ENCODE data around the gene NRG2.

NRG2 gene

DNA sequence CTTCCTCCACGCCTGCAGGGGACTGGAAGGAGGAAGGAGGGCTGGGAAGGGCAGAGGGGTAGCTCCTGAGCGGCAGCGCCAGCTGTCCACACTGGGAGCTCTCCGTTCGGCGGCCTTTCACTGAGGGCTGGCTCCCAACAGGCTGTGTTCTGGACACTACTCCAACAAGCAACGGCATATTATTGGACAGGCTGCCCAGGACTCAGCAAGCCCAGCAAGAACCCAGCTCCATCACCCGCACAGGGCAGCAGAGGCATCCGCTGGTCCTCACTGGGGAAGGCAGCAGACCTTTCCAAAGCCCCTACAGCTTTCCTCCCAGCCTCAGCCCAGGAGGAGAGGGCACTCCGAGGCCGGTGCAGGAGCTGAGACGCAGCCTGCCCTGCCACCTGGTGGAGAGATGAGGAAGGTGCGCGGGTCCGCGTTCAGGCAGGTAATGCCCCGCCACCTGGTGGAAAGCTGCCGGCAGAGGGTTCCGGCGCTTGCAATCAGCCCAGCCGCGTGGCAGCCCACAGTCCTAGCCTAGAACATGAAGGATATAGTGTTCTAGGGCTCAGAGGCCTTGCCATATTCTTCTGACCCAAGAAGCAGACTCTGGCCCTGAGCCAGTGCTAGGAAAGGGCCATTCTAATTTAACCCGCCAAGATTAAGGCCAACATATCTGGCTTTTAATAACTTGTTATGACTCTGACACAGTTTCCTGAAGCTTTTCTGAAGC, 74.4 kb downstream of the NRG2 start:
- DNase-seq (ENCODE audit: low read depth) = no peak

DNA sequence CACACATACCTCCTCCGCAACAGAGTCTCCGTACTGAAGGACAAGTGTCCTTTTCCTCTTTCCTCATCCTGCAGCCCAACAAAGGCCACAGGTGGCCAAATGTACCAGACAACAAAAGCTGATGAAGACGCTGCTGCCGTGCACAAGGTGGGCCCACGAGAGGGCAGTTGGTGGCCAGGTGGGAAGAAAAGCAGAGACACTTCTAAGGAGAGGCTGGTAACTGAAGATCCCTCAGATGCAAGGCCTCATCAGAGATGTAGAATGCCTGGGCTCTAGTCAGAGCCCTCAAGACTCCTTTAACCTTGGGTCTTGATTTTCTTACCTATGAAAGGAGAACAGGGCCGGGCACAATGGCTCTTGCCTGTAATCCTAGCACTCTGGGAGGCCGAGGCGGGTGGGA, 75.7 kb downstream of the NRG2 start:
- no peak for DNase-seq (ENCODE audit: low read depth)

DNA sequence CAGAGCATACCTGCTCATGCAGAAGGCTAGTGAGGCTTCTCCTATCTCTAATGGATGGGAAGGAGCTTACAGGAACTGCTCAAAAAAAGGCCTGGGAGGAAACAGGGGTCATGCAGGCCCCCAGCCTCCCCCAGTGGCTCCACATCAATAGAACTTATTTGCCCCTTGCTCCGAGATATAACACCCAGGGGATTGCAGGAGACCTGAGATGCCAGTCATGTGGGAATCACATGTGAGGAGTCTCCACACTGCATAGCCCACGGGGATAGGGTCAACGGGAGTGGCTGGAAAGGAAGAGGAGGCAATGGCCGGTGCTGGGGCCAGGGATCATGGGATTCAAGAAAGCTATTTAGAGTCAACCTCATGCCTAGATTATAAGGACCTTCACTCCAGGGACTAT, 76.2 kb downstream of the NRG2 start:
- DNase-seq (ENCODE audit: low read depth) = no peak

DNA sequence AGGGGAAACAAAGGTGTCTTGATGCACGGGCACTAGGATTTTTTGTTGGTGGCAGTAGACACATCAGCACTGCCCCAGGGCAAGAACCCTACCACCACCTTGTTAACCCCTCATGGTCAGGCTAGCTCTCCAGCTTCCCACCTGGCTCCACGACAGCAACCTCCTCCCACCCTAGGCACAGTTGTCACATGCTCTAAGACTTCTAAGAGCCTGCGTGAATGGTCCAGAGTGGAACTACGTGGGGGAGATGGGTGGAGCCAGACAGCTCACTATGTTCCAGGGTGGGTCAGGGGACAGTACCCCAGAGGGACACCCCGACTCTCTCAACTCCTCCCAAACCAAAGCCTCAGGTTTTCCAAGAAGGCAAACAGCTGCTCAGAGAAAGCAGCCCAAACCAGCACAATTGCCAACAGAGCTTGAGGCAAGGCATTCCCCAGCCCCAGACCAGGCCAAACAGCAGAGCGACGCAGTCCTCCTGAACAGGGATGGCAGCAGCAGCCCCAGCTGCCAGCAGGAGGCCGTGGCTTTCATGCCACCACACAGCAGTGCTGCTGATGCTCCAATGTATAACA, 78.0 kb downstream of the NRG2 start:
- no peak for DNase-seq (ENCODE audit: low read depth)

DNA sequence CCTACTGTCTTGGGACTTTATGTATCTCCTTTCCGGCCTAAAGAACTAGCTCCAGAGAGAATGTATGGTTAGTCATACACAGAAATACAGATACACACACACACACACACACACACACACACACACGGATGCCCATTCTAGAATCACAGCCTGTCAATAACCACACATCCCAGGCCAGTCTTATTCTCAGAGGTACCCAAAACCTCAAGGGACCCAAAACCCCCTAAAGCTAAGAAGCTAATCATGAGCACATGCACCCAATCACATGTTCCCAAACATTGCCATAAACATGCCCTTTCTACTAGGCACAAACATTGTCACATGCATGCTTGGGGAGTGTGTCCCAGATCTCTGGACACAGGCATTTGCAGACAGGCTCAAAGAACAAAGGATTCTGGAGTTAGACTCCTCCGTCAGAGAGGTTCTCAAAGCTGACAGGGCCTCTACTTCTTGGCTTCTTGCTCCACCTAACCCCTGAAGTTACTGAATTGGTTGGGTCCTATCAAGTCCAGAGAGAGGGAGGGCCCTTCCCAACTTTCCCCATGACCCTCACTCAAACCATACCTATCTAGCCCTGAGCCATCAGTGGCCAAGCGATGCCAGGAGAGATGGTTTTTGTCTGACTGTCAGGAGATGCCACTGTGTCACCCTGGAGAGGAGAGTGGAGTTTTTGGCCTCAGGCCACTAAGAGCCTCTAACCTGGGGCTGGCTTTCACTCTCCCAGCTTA, 78.7 kb downstream of the NRG2 start:
- no peak for DNase-seq (ENCODE audit: low read depth)

DNA sequence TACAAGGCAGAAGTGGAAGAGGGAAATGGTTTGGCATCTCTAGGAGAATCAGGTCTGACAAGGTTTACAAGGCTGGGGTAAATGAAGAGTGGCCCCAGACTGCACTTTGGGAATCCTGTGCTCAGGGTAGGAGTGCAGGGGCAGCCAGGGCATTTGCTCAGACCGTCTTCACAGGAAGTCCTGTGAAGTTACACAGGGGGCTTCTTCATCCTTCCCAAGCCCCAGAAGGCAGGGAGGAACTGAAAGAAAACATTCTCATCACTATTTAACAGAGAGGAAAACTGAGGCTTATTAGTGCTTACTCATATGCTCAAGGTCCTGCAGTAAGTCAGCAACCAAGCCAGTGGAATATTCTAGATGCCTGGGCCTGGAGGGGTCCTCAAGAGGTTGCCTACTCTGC, 80.7 kb downstream of the NRG2 start:
- DNase-seq (ENCODE audit: low read depth) = no peak

DNA sequence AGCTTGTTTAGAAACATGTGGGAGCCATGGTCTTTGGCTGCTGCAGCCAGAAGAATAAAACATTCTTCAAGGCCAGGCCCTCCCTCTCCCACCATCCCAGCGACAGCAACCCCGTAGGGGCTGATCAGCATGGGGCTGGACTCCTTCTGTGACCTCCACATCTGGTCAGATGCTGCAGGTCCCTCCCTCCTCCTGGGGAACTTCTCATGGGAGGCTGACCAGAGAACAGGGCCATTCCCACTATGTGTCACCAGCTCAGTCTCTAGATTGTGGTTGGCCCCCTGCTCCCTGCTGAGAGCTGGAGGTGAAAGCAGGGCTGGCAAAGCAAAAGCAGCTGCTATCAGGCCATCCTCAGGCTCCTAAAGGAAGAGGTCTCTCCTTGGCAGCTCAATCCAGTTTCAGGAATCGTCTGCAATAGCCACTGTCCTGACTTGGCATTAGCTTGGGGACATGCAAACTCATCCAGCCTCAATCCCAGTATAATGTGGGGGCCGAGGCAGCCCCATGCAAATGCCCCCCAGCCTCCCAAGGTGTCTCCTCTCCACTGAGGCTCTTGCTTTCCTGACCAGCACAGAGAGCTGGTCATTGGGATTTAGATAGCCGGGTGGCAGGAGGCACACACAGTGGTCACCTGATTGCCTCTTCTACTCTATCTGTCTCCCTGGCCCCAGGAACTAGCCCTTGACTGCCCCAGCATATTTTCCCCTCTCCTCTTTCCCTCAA, 81.5 kb downstream of the NRG2 start:
- DNase-seq (ENCODE audit: low read depth) = no peak

DNA sequence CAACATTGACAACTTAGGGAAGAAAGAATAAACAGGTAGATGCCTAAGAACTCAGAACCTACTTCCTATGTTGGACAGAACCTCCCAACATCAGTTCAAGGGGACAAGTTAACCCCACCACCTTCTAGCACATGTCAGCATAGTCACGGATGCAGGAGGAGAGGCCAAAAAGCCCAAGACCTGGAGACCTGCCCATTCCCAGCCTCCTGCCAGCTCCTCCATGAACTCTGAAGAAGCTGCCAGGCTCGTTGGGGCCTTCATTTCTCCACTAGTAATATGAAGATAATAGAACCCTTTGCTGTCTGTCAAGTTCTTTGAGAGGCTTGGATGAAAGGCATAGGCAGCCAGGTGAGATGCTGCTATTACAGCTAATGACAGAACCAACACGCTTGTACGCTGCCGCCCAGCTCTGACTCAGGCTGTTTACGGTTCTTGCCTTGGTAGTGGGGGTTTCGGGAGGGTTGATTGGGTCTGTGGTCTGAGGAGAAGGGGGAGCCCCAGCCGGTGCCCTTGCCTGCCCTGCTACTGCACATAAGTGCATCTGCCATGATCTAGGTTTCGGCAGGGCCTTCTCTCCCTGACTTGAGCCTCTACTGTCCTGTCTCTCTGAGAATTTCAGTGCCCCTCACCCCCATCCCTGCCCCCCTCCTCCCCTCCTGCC, 82.2 kb downstream of the NRG2 start:
- DNase-seq (ENCODE audit: low read depth) = no peak

DNA sequence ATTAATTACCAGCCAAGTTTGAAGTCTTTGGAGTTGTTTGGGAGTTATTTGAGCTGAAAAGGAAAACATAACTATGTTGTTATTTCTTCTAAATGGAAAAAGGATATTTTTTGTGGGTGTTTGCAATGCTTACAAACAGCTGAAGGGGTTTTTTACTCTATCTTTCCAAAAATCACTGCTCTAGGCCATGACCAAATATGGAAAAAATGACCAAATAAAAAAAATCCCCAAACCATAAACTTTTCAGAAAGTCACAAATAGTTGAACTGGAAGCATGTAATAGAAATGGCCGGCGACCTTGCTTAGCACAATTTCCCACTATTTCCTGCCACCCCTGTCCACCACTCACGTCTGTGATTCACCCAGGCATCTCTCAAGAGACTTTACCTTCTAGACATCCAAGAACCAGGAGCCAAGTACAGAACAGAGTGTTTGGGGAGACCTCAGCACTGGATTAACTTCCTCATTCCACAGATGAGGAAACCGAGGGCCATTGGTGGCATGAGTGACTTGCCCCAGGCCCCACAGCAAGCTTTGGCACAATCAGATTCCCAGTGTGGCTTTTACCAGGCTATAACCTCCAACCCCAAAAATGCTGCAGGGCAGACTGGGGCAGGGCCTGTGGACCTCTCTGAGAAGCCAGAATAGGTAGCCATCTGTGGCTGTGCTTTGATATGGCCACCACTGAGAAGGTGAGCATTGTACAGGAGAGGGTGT, 84.5 kb downstream of the NRG2 start:
- no peak for DNase-seq (ENCODE audit: low read depth)

DNA sequence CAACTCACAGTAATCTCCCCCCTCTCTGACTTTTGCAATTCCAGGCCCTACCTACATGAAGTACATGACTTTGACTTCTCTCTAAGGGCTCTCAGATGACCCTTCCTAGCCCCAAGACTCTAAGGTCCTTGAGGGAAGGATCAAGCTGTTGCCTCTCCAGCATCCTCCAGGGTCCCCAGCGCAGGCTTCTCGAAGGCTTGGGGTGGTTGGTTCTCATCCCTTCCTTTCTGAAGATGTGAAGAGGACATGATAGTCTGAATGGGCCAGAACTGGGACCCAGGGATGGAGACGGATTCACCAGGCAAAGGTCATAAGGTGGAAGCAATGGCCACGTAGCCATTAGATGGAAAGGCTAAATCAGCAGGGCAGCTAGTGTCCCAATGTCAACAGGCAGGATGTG, 86.8 kb downstream of the NRG2 start:
- no peak for DNase-seq (ENCODE audit: low read depth)

DNA sequence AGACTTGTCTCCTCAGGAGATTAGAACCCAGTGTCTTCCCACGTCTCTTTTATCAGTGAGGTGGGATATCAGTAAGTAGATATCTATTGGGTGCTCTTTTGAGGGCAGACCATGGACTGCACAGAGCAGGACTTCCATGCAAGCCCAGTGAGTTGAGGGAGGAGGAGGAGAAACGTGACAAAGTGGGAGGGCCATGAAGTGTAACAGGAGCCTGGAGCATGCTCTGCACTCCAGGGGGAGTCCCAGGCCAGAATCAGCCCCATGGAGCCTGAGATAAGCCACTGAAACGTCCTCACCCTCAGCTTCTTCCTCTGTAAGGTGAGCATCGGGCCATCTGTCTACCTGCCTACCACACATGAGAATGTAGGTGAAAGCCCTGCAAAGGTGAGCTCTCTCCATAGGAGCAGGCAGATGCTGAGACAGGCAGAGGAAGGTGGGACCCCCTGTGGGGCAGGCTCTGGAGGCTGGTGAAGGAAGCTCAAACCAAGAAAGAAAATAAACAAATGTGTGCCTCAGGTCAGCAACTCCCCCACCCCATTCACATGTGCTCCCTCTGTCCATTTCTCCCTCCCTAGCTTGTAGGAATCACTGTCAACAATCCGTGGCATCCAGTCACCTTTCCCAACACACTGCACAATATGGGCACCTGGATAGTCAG, 87.4 kb downstream of the NRG2 start:
- DNase-seq (ENCODE audit: low read depth) = no peak

DNA sequence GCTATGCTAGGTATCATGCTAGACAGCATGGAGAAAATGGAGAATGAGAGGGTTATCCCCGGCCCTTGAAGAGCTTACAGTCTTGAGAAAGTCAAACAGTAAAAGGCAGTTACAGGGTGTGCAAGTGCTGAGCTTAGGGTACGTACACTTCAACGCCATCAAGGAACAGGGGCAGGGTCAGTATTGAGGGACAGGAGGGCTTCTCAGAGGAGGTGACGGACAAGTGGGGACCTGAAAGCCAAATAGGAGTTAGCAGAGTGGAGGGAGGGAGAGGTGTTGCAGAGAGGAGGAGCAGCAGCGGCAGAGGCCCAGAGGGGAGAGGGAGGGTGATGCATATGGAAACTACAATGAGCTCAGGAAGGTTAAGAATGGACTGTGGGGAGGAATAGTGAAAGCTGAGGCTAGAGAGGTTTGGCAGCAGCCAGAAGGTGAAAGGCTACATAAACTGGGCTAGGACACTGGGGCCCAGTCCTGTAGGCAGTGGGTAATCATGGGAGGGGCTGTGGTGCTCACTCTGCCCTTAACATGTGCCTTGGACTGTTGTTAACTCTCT, 88.0 kb downstream of the NRG2 start:
- no peak for DNase-seq (ENCODE audit: low read depth)

DNA sequence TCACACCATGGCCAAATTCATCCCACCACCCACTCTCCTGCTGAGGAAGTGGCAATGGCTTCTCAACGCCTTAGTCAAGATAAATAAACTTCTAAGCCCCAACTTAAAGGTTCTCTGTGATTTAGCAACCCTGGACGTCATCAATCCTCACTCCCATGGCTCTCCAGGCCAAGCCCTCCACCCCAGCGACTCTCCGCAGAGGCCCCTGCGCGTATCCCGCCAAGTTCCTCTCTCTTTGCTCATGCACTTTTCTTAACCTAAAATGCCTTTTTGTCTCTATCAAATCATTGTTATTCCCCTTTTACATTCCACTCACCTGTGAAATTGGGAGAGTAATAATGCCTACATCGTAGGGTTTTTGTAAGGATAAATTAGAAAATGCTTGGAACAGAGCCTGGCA, 88.6 kb downstream of the NRG2 start:
- no peak for DNase-seq (ENCODE audit: low read depth)

DNA sequence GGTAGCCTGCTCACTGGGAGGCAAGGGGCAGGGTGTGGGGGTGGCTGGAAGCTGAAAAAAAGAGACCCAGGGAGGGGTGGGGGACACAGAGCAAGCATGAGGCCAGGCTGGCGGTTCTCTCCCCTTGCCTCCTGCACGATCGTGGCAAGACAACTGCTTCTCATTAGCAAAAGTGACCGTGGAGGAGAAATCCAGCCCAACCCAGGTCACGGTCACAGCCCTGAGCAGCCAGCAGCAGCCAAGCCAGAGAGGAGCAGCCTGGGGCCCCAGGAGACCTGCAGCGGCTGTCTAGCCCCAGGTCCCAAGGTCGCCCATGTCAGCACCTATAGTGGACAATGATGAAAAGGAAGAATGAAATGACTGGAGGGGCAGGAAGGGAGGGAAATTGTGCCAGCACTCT, 89.1 kb downstream of the NRG2 start:
- no peak for DNase-seq (ENCODE audit: low read depth)

DNA sequence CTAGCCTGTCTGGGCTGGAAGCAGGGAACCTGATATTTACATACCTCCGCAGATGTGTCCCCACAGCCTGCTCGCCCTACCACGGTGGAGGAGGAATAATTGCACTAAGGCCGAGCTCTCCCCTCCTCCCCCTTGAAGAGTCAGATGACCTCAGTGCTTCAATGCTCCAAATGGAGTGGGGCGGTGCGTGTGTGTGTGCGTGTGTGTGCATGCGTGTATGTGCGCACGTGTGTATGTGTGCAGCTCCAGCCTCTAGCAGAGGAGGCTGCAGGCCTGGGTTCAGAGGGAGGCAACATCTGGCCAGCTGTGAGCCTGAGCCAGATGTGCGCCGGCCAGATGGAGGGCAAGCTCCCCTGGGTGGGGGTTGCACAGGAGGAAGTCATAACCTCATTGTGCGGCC, 90.5 kb downstream of the NRG2 start:
- no peak for DNase-seq (ENCODE audit: low read depth)

DNA sequence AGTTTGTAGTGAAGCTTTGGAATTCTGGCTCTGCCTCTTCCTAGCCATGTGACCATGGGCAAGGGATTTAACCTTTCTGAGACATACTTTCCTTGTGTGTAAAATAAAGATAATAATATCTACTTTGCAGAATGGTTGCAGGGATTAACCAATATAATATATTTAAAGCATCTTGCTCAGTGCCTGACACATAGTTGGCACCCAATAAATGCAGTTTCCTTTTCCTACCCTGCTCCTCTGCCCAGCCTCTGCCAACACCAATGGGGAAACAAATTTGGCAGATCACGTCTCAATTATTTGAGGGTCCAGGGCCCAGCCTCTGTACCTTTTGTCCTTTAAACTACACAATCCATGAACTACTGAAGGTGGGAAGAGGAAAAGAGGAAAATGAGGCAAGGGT, 91.1 kb downstream of the NRG2 start:
- no peak for DNase-seq (ENCODE audit: low read depth)

DNA sequence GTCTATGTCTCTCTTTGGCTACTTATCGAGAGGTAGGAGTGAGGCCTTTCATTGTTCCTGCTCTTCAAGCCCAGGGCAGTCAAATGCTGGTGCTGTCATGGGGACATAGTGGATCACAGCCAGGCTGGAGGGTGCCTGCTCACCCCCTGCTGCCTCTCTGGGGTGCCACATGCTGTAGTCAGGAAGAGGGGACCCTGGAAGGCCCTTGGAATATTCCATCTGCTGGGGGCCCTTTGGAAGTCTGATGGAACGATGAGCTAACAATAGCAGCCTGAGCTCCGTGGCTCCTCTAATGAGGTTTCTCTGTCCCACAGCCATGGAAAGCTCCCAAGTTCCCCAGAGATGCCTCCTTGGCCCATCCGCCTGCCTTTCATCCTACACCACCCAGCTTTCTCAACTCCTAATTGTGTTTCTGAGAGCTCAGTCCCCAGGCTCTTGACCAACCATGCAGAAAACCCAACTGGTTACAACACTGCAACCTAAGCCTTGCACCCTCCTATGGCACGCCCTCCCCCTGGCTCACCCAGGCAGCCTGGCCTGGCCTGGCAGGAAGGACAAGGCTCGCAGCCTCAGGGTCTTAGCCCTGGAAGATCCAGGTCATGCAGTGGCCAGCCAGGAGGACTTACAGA, 91.7 kb downstream of the NRG2 start:
- DNase-seq (ENCODE audit: low read depth) = no peak

DNA sequence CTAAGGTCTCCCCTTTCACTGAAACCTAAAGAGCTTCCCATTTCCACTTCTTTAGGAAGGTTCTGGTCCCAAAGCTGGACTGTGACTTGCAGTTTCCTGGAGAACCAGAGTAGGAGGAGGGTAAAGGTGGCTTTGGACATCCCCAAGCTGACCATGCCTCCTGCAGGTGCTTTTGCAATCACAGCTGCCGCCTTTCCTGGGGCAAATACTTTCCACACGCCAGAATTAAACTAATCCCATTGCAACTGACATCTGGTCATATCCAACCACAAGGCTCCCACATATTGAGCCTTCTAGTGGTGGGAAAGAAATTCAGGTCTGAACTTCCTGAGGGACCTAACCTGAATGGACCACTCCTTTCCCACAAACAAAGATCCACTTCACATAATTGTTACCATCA, 92.7 kb downstream of the NRG2 start:
- no peak for DNase-seq (ENCODE audit: low read depth)

DNA sequence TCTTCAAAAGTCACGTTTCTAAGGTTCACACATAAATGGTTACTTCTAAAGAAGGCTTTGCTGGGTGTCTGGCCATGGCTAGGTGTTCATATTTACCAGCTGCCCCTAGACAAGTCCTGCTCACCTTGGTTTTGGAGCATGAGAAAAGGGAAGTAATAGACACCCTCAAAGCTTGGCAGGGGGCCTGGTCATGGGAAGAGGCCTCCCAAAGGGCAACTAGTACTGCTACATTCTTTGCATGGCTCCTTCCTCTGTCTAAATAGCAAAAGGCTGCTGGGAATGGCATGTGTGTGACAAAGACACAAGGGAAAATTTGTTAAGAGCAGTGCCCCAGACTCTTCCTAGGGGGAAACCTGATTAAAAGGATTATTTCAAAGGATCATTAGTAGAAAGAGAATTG, 93.4 kb downstream of the NRG2 start:
- no peak for DNase-seq (ENCODE audit: low read depth)

DNA sequence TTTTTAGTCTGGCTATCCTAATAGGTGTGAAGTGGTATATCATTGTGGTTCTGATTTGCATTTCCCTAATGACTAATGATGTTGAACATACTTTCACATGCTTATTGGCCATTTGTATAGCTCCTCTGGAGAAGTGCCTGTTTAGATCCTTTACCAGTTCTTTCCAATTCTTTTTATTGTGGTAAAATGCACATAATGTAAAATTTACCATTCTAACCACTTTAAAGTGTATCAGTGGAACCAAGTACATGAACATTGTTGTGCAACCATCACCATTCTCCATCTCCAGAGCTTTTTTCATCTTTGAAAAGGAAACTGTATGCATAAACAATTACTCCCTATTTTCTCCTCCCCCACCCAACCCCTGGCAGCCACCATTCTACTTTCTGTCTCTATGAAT, 95.4 kb downstream of the NRG2 start:
- no peak for DNase-seq (ENCODE audit: low read depth)

Measured in GM04503 (cell line).